ENCODE measurements around the gene CTCF.

Gene CTCF

GRCh38 chr16:67678354-67679023 lies 116.2 kb downstream of the CTCF start:
- no peak for DNase-seq (ENCODE audit: low spot score)

- no peak for DNase-seq (ENCODE audit: low spot score)
These were observed 117.9 kb downstream of the CTCF start for GRCh38 chr16:67679935-67680897.

GRCh38 chr16:67683767-67684166 lies 121.4 kb downstream of the CTCF start:
- DNase-seq (ENCODE audit: low spot score), result no peak

- no peak for DNase-seq (ENCODE audit: low spot score)
These were observed 123.2 kb downstream of the CTCF start for GRCh38 chr16:67685388-67686112.

Small RNA genes within 50 kb of the gene (small RNA-seq; reads per million reads assigned to genes)
- 0 reads per million in 2 experiments for gene AC027682.3

All from SK-N-DZ (cell line).